ENCODE results near the gene C11orf16. TPM values are rescaled to one million over a fixed set of nuclear protein-coding genes. Genes with fewer than 3 reads are reported as not detected.

C11orf16 gene
- total RNA-seq, 1 experiment from 2014 or later: not detected

Other genes with a start within 250 kb of the C11orf16 start
- 64.6 and 129 TPM in 2 replicates for gene AKIP1, start 21.8 kb downstream of the C11orf16 start, total RNA-seq (2014; rRNA removed; shearing (Covaris generic); ENCODE audit: low replicate concordance)
- gene ASCL3, start 10.1 kb upstream of the C11orf16 start, total RNA-seq (2014; rRNA removed; shearing (Covaris generic); ENCODE audit: low replicate concordance): not detected in 2 replicates
- 44.4 and 66.5 TPM in 2 replicates for gene TMEM9B, start 31.5 kb upstream of the C11orf16 start, total RNA-seq (2014; rRNA removed; shearing (Covaris generic); ENCODE audit: low replicate concordance)
- 11.1 and 12.7 TPM in 2 replicates for gene NRIP3, start 71.1 kb upstream of the C11orf16 start, total RNA-seq (2014; rRNA removed; shearing (Covaris generic); ENCODE audit: low replicate concordance)
- 0.59 TPM in 1 of 2 replicates, not detected in the other for gene SCUBE2, start 158.7 kb upstream of the C11orf16 start, total RNA-seq (2014; rRNA removed; shearing (Covaris generic); ENCODE audit: low replicate concordance)

All from MG63 (cell line).